ENCODE data around the gene CSMD2. TPM values are rescaled to one million over a fixed set of nuclear protein-coding genes. Genes with fewer than 3 reads are reported as not detected.

Gene CSMD2
- total RNA-seq, 4 donors from 2014 or later: 0.09 to 0.20 TPM; not detected in 2

GRCh38 chr1:33762109-33762830 is 402.8 kb downstream of the CSMD2 start:
- in situ Hi-C loops (cut with MboI; ENCODE audit: low sequenced_read_pairs in 4 of 4) (no loop called here), intact Hi-C loops (cut with DNase I; ENCODE audit: low total_unique reads) (no loop called here)
- ATAC-seq: peak; percentile 22 to 35
- H3K27ac ChIP-seq: peak overlapping the region in 2 of 4 donors; percentile 13 to 20
- H3K4me1 ChIP-seq: no peaks in the 10 kb centered on the region
- no peak overlapping the region for H3K4me3 ChIP-seq
- no peak for DNase-seq
- H3K27me3 ChIP-seq: no peaks in the 10 kb centered on the region
- H3K9me3 ChIP-seq: no peaks in the 10 kb centered on the region
- H3K36me3 ChIP-seq: no peaks in the 10 kb centered on the region
- TF ChIP-seq CTCF (IDR thresholded peaks at IDR 0.05 in 4 of 5, conservative IDR thresholded peaks at IDR 0.05 in 1 of 5): no peak
- TF ChIP-seq POLR2A (IDR thresholded peaks at IDR 0.05): no peak

- ATAC-seq (peak; percentile 61 to 65), DNase-seq (peak in 1 of 2 donors; percentile 51)
- intact Hi-C loops (cut with DNase I; ENCODE audit: low total_unique reads) (no loop called here), in situ Hi-C loops (cut with MboI; ENCODE audit: low sequenced_read_pairs in 4 of 4) (no loop called here)
- Histone ChIP-seq H3K27ac (no peak overlapping the region), H3K4me1 (no peaks in the 10 kb centered on the region), H3K9me3 (no peaks in the 10 kb centered on the region), H3K4me3 (no peak overlapping the region), H3K27me3 (no peaks in the 10 kb centered on the region), H3K36me3 (no peaks in the 10 kb centered on the region)
- TF ChIP-seq CTCF (IDR thresholded peaks at IDR 0.05 in 4 of 5, conservative IDR thresholded peaks at IDR 0.05 in 1 of 5) (no peak), POLR2A (IDR thresholded peaks at IDR 0.05) (no peak)
Observed at GRCh38 chr1:33758698-33759097, 406.3 kb downstream of the CSMD2 start.

- ATAC-seq: no peak
- no peak for TF ChIP-seq CTCF (IDR thresholded peaks at IDR 0.05 in 4 of 5, conservative IDR thresholded peaks at IDR 0.05 in 1 of 5)
- TF ChIP-seq POLR2A (IDR thresholded peaks at IDR 0.05): no peak
- peaks cover 0 to 4% (median 0%) of the 10 kb centered on the region in 3 donors for H3K27me3 ChIP-seq
- H3K4me3 ChIP-seq: no peak overlapping the region
- intact Hi-C loops (cut with DNase I; ENCODE audit: low total_unique reads): no loop called here
- DNase-seq: no peak
- H3K36me3 ChIP-seq: no peaks in the 10 kb centered on the region
- no peaks in the 10 kb centered on the region for H3K9me3 ChIP-seq
- no peak overlapping the region for H3K27ac ChIP-seq
- in situ Hi-C loops (cut with MboI; ENCODE audit: low sequenced_read_pairs in 4 of 4): no loop called here
- H3K4me1 ChIP-seq: no peaks in the 10 kb centered on the region
Observed at GRCh38 chr1:33753087-33753856, 411.8 kb downstream of the CSMD2 start.

- DNase-seq: no peak
- H3K27me3 ChIP-seq: peaks cover 0 to 4% (median 0%) of the 10 kb centered on the region in 3 donors
- H3K27ac ChIP-seq: no peak overlapping the region
- TF ChIP-seq POLR2A (IDR thresholded peaks at IDR 0.05) (no peak), CTCF (IDR thresholded peaks at IDR 0.05 in 4 of 5, conservative IDR thresholded peaks at IDR 0.05 in 1 of 5) (no peak)
- no peak for ATAC-seq
- no peak overlapping the region for H3K4me3 ChIP-seq
- intact Hi-C loops (cut with DNase I; ENCODE audit: low total_unique reads): no loop called here
- no peaks in the 10 kb centered on the region for H3K36me3 ChIP-seq
- no peaks in the 10 kb centered on the region for H3K4me1 ChIP-seq
- no peaks in the 10 kb centered on the region for H3K9me3 ChIP-seq
- in situ Hi-C loops (cut with MboI; ENCODE audit: low sequenced_read_pairs in 4 of 4): loop anchor here in 1 of 4 donors (25.0 kb wide), 1 partner anchor 416 kb away; the partner anchor contains the start of gene CSMD2
Observed at GRCh38 chr1:33745942-33746341, 419.1 kb downstream of the CSMD2 start.

Measured in gastrocnemius medialis (tissue), 4 donors.